ENCODE results near the gene GPR161. TPM values are rescaled to one million over a fixed set of nuclear protein-coding genes. Genes with fewer than 3 reads are reported as not detected.

GPR161 gene
- total and polyA plus RNA-seq, 2 donors (not counting 1 experiment from before 2014, with no cell fraction given), result 0.07 to 0.22 TPM

DNA sequence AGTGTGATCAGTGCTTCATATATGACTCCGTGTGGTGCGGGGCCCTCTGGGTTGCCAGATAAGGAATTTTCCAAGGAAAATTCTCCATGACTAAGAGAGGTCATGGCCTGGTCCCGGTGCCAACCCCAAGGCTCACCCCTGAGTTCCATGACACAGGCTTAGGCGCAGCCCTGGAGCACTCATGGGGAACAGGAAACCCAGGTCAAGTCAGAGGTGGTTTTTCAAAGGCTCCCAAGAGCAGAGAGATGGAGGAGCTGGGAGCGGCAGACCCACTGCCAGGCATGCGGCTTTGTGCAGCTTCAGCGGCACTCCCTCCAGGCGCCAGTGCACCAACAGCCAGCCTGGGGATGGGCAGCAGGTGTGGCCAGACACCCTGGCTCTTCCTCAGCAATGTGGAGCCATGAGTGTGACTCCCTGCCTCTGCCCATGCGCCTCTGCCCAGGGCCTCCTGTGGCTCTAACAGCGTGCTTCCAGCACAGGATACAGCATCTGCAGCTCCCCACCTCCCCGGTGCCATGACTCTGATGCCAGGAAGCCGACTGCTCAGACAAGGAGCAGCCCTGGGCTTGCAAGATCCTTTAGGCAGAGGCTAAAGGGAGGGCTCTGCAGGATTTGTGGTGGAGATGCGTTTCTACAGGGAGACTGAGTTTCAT, 47.3 kb downstream of the GPR161 start:
- CTCF ChIA-PET, result no interaction called here
- no peak for ATAC-seq (ENCODE audit: low read depth)
- Histone ChIP-seq H3K36me3 (replicated peaks in 1 of 2; ENCODE audit: control extremely low read depth in 1 of 2, control insufficient read depth in 1 of 2, extremely low read depth in 1 of 2, insufficient read depth in 2 of 2, low read length in 1 of 2) (no peaks in the 10 kb centered on the region), H3K9me3 (ENCODE audit: control extremely low read depth in 1 of 3, control insufficient read depth in 2 of 3, insufficient read depth in 1 of 3, low read length in 2 of 3) (no peaks in the 10 kb centered on the region), H3K4me1 (ENCODE audit: control insufficient read depth in 2 of 2, insufficient read depth in 2 of 2, low read length in 2 of 2) (peaks cover 0 to 5% of the 10 kb centered on the region in 2 donors), H3K9ac (ENCODE audit: low read length) (no peak overlapping the region), H3K4me3 (ENCODE audit: control extremely low read depth in 1 of 5, extremely low read depth in 1 of 5, insufficient read depth in 1 of 5, low read depth in 2 of 5, low read length in 4 of 5) (no peak overlapping the region), H3K79me2 (ENCODE audit: control insufficient read depth, insufficient read depth, low read length) (no peaks in the 10 kb centered on the region), H3K27ac (ENCODE audit: low read length in 2 of 2) (no peak overlapping the region), H3K27me3 (replicated peaks in 1 of 4; ENCODE audit: control extremely low read depth in 1 of 4, control insufficient read depth in 3 of 4, insufficient read depth in 4 of 4, low read length in 3 of 4) (no peaks in the 10 kb centered on the region), H4K20me1 (ENCODE audit: control insufficient read depth, insufficient read depth, low read length, poor library complexity, severe bottlenecking) (no peaks in the 10 kb centered on the region), H2AFZ (ENCODE audit: insufficient read depth, low read depth, low read length, poor library complexity, severe bottlenecking) (no peak overlapping the region), H3K4me2 (replicated peaks; ENCODE audit: low read depth, low read length, poor library complexity, severe bottlenecking) (no peak overlapping the region)
- Mint-ChIP-seq H3K4me1 (peaks cover 2% of the 10 kb centered on the region), H3K27ac (no peak overlapping the region), H3K9me3 (ENCODE audit: insufficient read depth) (no peaks in the 10 kb centered on the region), H3K4me3 (no peak overlapping the region), H3K27me3 (no peaks in the 10 kb centered on the region)
- no peak for TF ChIP-seq EZH2 (IDR thresholded peaks at IDR 0.05; ENCODE audit: borderline replicate concordance, insufficient read depth, low read depth, low read length, poor library complexity, severe bottlenecking)
- TF ChIP-seq, protein P1, sequence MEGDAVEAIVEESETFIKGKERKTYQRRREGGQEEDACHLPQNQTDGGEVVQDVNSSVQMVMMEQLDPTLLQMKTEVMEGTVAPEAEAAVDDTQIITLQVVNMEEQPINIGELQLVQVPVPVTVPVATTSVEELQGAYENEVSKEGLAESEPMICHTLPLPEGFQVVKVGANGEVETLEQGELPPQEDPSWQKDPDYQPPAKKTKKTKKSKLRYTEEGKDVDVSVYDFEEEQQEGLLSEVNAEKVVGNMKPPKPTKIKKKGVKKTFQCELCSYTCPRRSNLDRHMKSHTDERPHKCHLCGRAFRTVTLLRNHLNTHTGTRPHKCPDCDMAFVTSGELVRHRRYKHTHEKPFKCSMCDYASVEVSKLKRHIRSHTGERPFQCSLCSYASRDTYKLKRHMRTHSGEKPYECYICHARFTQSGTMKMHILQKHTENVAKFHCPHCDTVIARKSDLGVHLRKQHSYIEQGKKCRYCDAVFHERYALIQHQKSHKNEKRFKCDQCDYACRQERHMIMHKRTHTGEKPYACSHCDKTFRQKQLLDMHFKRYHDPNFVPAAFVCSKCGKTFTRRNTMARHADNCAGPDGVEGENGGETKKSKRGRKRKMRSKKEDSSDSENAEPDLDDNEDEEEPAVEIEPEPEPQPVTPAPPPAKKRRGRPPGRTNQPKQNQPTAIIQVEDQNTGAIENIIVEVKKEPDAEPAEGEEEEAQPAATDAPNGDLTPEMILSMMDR (IDR thresholded peaks at IDR 0.05), result no peak
- 92% methylated on average over 13 of the region's 13 CpGs for WGBS (ENCODE audit: insufficient coverage)
- no peak for DNase-seq
- POLR2A ChIA-PET, result no interaction called here
- intact Hi-C loops (cut with micrococcal nuclease), result loop anchor here (10.0 kb wide), 1 partner anchor 375 kb away; no protein-coding TSS in a partner anchor

GRCh38 chr1:168088511-168089325, 48.0 kb downstream of the GPR161 start:
- H3K9ac ChIP-seq (ENCODE audit: low read length), result no peak overlapping the region
- no peaks in the 10 kb centered on the region for H3K36me3 ChIP-seq (replicated peaks in 1 of 2; ENCODE audit: control extremely low read depth in 1 of 2, control insufficient read depth in 1 of 2, extremely low read depth in 1 of 2, insufficient read depth in 2 of 2, low read length in 1 of 2)
- Mint-ChIP-seq H3K9me3 (ENCODE audit: insufficient read depth) (no peaks in the 10 kb centered on the region), H3K27me3 (no peaks in the 10 kb centered on the region), H3K27ac (no peak overlapping the region), H3K4me1 (peaks cover 2% of the 10 kb centered on the region), H3K4me3 (no peak overlapping the region)
- DNase-seq, result no peak
- no peak overlapping the region for H3K27ac ChIP-seq (ENCODE audit: low read length in 2 of 2)
- H3K4me3 ChIP-seq (ENCODE audit: control extremely low read depth in 1 of 5, extremely low read depth in 1 of 5, insufficient read depth in 1 of 5, low read depth in 2 of 5, low read length in 4 of 5), result no peak overlapping the region
- TF ChIP-seq, protein P1 (IDR thresholded peaks at IDR 0.05), result no peak
- TF ChIP-seq EZH2 (IDR thresholded peaks at IDR 0.05; ENCODE audit: borderline replicate concordance, insufficient read depth, low read depth, low read length, poor library complexity, severe bottlenecking), result no peak
- no peaks in the 10 kb centered on the region for H3K9me3 ChIP-seq (ENCODE audit: control extremely low read depth in 1 of 3, control insufficient read depth in 2 of 3, insufficient read depth in 1 of 3, low read length in 2 of 3)
- no peaks in the 10 kb centered on the region for H4K20me1 ChIP-seq (ENCODE audit: control insufficient read depth, insufficient read depth, low read length, poor library complexity, severe bottlenecking)
- H3K4me1 ChIP-seq (ENCODE audit: control insufficient read depth in 2 of 2, insufficient read depth in 2 of 2, low read length in 2 of 2), result peaks cover 0 to 5% of the 10 kb centered on the region in 2 donors
- ATAC-seq (ENCODE audit: low read depth), result no peak
- 94% methylated on average over 12 of the region's 14 CpGs for WGBS (ENCODE audit: insufficient coverage)
- no peaks in the 10 kb centered on the region for H3K27me3 ChIP-seq (replicated peaks in 1 of 4; ENCODE audit: control extremely low read depth in 1 of 4, control insufficient read depth in 3 of 4, insufficient read depth in 4 of 4, low read length in 3 of 4)
- H3K79me2 ChIP-seq (ENCODE audit: control insufficient read depth, insufficient read depth, low read length), result no peaks in the 10 kb centered on the region
- H3K4me2 ChIP-seq (replicated peaks; ENCODE audit: low read depth, low read length, poor library complexity, severe bottlenecking), result no peak overlapping the region
- ChIA-PET CTCF (no interaction called here), POLR2A (no interaction called here)
- H2AFZ ChIP-seq (ENCODE audit: insufficient read depth, low read depth, low read length, poor library complexity, severe bottlenecking), result no peak overlapping the region
- intact Hi-C loops (cut with micrococcal nuclease), result loop anchor here (10.0 kb wide), 1 partner anchor 374 kb away; no protein-coding TSS in a partner anchor
